Measurements from ENCODE around the gene TPH2.

The TPH2 gene

DNA sequence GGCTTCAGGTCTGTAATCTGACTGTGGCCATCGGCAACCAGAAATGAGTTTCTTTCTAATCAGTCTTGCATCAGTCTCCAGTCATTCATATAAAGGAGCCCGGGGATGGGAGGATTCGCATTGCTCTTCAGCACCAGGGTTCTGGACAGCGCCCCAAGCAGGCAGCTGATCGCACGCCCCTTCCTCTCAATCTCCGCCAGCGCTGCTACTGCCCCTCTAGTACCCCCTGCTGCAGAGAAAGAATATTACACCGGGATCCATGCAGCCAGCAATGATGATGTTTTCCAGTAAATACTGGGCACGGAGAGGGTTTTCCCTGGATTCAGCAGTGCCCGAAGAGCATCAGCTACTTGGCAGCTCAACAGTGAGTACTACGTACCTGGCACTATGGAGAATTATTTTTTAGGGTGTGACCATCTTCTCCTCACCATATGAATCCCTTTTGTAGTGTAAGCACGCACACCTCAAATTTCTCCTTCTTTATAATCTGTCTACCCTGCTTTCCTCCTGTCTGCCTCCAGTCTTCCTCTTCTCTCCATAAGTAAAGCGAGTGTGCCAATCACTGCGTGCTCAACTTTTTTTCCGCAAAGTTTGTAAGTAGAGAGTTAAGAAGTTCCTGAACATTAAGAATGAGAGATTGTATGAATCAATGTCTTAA is at the start of gene TPH2:
Gene TPH2, plus strand, starts transcription at position 118 of the 658 bp plus-strand sequence. Its CDS starts 142 bp downstream, at position 260.
- peak; percentile 6 to 36 for DNase-seq

DNA sequence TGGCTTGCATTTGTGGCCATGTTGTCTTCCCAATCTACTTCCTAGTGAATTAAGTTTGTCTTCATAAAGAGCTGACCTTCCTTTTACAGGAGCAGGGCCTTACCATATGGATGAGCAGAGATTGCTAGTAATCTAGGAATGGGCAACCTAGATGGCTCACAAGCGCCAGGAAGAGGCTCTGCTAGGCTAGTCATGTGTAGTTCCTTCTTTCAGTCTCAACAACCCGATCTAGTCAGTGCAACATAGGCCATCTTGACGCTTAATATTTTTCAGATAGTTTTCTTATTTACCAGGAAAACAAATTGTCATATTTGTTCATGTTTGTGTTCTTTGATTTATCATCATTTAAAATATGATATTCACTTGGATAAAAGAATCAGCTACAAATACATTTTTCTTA is 48.2 kb upstream of the TPH2 start:
- no peak for DNase-seq

DNA sequence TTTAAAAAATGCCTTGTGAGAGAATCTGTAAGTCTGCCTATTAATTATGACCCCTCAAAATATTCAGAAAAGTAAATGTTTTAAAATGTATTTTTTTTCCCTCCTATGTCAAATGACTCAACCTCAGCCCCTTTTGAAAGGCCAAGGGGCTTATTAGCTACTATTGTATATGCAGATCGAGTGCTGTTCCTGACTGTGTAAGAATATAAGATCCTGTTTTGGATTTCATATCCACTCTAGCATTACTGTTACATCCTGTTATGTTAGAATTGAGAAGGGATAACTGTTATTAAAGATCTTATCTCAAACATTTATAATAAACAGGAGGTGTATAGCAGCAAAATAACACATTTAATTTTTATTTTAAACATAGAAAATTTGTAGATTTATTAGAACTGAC is 46.6 kb upstream of the TPH2 start:
- no peak for DNase-seq

DNA sequence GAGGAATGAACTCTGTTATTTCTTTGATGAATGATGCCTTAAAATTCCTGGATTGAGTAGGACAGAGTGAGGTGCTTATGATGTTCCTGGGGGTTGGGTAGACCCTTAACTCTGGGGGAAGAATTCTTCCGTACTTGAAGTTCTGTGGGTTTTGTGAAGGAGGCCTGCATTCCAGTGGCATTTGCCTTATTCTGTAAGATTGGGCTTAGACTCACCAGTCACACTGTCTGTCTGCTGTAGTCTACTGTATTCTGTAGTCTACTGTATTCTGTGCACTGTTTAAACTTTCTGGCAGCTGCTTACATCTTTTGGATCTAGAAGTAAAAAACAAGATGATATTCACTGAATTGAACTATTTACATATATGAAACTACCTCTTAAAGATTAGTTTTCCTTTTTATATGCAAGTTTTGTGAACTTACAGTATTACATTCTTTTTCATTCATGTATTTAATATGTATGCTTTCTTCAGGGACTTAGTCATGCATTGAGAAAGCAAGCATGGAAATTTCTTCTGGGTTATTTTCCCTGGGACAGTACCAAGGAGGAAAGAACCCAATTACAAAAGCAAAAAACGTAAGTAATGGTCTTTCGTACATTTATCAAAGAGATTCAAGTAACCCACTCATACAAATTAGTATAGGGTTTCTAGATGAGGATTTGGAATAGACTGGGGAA is 42.3 kb upstream of the TPH2 start:
- DNase-seq = no peak

DNA sequence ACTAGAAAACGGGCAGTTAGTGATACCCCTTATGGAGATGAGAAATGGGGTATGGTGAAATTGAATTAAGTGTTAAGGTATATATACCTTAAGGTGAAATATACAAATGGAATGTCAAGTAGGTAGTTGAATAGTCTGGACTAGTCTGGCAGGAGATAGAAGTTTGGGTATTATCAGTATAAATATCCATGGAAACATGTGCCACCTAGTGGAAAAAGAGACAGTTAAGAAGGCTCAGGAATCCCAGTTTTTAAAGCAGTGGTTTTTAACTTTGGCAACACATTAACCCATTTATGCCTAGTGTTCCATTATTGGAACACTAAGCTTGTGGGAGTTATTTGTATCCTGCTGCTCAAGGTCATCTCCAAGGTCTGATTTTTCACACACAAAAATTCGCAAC is 38.6 kb upstream of the TPH2 start:
- DNase-seq = no peak

DNA sequence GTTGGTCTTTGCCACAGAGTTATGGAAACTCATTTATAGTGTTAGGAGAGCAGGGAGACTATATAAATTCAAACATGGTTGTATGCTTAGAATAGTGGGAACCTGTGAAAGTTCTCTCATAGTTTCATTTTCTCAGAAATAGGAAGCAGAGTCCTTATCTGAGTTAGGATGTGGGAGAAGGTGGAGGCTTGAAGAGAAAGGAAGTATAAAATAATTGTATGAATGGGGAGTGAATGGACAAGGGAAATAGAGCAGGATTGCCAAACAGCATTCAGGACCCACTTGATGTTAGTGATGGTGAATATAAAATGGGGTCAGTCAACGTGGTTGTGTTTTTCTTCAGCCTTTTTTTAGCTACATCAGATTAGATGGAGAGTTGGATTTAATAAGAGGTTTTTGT is 34.0 kb upstream of the TPH2 start:
- no peak for DNase-seq

DNA sequence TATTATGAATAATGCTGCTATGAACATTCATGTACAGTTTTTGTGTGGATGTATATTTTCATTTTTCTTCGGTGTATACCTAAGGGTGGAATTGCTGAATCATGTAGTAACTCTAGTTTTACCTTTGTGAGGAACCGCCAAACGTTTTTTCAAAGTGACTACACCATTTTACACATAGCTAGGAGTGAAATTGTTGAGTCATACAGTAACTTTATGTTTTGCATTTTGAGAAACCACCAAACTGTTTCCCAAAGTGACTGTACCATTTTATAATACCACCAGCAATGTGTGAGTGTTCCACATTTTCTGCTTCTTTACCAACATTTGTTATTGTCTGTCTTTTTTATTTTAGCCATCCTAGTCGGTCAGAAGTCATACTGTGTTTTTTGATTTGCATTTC is 3.1 kb upstream of the TPH2 start:
- no peak for DNase-seq

DNA sequence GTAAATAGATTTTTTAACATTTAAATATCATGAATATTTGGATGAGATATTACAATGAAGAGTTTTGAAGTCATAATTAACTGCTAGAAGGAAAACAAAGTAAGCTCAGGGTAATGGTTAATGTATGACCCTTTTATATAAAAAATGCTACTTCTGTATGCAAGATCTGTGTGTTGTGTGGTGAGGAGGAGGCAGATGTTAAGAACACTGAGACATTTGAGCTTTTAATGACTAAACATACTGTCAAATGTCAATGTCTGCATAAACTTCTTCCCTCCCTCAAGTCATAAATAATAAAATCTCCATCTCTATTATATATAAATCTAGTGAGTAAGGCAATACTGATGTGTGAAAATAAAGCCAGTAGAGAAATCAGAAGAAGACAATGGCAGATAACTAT is 1.4 kb downstream of the TPH2 start:
- no peak for DNase-seq

DNA sequence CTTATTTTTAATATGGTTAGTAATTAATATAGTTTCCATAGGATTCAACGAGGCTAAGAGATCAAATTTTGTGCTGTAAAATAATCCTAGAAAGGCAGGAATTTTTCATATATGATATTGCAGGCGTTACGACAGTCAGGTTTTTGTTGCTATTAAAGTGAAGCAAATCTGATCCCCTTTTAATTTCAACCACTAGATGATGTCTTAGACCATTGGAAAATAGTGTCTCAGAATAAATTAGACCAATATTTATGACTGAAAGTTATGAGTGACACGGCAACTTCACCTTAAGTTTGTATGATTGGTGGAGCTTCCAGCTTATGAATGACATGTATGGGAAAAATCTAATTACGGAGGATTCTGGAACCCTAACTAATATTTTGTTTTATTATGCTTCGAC is 2.5 kb downstream of the TPH2 start:
- no peak for DNase-seq

DNA sequence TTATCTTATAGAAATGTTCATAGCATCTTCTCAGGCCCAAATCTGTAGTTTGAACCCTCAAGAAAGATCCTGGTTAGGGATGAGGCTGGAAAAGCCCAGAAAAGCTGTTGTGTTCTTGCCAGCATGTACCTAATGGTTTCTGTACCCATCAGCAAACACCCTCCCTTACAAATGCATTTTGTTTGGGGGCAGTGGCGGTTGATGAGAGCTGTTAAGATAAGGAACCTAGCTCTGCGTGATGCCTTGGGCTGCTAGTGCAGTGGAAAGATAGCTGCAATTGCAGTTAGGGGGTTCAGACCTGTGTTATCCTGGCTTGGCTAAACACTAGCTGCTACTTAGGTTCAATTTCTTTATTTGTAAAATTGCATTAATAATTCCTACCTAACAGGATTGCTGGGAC is 3.6 kb downstream of the TPH2 start:
- no peak for DNase-seq

DNA sequence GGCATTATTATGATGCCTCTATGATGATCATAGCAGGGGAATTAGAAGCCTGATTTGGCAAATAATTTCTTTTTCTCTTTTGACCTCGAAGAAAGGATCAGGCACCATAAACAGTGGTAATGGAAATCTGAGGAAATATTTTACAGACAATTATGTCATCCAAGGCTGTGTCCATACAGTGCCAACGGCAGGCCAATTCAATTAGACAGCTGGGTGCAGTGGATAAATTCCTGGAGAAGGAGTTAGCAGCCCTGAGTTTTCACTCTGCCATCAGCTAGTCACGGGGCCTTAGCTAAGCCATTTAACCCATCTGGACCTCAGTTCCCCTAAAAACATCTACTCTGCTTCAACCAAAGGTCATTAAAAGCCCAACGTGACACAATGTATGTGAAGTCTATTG is 4.1 kb downstream of the TPH2 start:
- no peak for DNase-seq

DNA sequence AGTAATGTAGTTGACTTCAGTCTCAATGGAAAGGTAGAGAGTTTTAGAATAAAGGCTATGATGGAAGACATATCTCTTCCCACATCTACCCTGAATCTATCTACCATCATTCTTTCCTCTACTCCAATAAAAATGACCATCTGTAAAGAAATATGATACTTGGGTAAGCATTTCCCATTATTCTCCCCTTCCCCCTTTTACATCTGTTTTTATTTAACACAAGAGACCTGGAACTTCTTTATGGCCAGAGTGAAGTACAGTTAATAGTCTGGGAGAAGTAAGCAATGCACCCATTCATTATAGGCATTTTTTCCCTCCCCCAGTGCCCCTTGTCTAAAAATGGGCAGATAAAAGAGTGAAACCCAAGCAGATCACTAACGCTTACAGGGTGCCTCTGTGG is 6.5 kb downstream of the TPH2 start:
- no peak for DNase-seq

DNA sequence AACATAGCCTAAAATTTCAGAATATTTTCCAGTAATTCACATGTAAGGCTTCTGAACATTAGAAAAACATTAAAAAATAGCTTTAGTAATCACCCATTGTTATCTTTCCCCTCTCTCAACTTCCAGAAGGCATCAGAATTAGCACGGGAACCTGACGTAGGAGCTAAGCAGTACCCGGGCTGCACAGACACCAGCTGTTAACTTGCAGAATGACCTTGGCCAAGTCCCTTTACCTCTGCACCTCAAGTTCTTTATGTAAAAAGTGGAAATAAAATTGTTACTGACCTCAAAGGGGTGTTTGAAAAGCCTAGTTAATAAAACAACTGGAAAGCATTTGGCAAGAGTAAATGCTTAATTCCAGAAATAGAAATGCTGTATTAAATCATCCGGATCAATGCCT is 7.2 kb downstream of the TPH2 start:
- no peak for DNase-seq

DNA sequence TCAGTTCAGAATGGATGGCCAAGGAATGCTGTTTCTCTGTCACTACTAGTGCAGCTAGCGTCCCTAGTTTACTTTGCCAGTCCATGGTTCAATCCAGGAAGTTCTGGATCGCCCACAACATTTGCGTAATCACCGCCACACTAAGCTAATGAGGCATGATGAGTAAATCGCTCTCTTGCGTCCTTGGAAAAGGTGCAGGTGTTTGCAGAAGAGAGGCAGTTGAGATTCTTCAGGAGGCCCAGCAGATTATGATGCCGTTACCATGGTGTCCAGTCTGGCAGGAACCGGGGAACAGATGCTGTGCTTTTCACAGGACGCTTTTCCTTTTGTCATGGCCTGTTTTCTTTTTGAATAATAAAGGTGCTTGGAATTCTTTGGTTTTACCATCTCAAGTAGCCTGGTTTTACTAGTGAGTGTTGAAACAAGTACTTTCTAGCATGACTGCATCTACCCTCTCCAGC is 9.0 kb downstream of the TPH2 start:
- DNase-seq = no peak

DNA sequence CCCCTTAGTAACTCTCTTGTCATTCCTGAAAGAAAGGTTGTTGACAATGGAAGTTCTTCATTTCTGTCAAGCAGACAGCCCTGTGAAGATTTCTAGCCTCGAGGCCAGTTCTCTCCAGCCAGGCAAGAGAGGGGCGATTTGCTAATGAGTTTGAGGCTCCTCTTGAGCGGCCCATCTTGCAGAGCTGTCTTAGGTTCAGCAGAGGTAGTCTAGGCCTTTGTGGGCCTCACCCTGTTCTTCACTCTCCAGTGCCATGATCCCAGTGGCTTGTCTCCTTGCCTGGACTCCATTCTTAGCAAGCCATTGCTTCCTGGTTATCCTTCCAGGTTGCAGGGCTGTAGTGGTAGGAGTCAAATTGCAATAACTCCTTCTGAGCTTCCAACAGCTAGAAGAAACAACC is 9.7 kb downstream of the TPH2 start:
- DNase-seq = no peak

DNA sequence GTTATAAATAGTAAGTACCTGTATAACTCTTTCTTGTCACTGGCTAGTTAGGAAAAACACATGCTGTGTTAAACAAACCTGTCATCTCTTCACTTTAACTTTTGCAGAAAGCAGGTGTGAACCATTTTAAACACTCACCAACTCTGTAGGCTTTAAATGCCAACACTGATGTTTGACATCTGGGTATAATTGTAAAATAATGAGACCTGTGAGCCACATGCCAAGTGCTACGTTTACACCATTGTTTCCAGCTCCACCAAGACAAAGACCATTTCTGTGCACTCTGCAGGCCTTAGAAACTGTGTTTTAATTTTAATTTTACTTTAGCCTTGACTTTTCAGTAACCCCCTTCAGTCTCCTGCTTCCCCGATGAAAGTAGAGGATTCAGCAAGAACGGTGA is 11.0 kb downstream of the TPH2 start:
- DNase-seq = no peak

DNA sequence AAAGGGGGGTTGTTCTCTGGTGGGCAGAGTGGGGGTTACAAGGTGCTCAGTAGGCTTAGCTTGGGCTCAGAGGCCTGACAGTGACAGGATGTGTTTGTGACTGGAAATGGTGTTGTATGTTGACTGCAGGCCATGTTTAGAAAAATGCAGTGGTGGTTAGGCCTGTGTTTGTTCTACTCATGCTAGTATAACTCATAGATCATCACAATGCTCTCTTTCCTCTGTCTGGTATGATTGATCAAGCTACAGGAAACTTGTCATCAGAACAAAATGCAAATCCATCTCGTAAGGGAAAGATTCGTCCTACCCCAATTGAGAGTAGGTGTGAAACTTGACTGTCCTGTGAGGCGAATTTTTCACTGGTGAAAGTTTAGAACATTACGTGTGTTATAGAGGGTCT is 11.8 kb downstream of the TPH2 start:
- DNase-seq = no peak

DNA sequence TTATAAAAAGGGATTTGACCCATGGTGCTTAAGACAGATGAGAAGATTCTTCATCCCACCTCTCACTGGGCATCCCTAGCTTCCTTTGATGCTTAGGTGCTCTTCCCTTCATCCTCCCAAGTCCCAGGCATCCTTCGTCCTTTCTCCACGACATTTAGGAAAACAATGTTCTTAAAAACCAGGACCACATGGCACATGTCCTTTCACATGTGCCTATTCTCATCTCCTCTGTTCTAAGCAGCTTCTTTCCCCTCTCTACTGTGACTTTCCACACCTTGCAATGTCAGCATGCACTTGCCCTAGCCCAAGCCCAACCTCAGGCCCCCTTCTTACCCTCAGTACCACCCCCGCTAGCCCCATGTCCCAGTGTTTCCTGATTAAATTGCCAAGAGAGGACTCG is 12.2 kb downstream of the TPH2 start:
- DNase-seq = no peak

DNA sequence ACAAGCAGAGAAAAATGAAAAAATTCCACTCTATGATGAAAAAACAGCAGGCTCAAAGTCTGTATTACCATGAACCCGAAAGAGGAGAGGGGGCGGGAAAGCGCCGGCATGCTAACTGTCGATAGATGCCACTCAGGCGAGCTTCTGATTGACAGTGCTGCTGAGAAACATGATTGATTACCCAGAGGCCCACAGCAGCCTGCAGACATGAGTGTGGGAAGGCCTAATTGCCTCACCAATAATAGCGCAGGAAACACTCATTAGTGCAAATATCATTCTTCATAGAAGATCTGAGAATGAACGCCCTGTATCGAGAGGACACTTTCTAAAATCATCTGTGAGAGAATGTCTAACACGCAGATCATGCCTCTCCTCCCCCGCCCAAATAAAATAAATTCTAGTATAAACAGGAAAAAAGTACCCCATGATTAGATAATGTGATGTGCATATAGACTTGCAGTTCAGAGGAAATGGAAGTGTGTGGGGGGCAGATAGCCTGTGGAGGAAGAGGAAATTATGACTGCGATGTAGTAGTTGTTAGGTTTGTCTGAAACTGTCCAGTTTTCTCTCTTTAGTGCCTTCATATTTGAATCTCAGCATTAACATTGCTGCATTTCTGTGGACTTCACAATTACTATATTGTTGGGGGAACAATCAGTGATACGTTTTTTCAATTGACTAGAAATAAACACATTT is 15.6 kb downstream of the TPH2 start:
- DNase-seq = no peak

DNA sequence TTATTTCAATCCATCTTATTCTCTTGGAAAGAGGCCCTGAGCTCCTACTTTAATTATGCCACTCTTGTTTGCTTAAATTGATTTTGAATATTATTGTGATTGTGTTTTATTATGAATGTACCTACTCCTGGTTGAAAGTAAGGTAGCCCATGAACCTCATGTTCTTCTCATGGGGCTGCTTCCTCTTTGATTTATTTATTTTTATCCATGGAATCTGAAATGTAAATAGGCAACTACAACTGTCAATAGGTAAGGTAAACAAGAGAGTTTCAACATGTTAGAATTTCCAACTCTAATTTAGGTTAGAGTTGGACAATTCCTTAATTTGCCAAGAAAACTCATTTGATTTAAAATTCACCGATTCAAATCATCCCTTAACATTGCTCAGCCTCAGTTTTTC is 16.2 kb downstream of the TPH2 start:
- no peak for DNase-seq

DNA sequence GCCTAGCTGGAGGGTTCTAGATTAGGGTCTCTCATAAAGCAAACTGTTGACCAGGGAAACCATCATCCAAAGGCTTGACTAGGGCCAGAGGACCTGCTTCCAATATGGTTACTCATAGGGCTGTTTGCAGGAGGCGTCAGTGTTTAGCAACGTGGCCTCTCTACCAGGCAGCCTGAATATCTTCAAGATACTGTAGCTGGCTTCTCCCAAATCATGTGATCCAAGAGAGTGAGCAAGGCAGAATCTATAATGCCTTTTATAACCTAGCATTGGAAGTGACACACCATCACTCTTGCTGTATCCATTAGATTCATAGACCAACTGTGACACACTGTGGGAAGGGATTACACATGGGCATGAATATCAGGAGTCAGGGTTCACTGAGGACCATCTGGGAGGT is 17.3 kb downstream of the TPH2 start:
- DNase-seq = no peak

DNA sequence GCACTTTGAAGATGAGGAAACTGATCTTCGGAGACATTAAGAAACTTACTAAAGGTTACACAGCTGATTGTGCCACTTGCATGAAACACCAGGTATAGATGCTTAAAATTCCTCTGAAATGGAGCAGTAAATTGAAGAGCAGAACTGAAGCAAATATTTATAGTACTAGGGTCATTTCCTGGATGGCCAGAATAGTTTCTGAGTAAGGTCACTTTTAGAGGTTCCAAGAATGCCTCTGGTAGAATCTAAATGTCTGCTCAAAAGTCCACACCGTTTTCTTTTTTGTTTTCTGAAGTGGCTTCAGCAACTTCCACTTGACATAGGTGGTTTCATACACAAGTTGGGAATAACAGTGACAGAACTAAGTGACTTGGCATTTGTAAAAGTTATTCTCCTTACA is 19.4 kb downstream of the TPH2 start:
- DNase-seq = no peak

DNA sequence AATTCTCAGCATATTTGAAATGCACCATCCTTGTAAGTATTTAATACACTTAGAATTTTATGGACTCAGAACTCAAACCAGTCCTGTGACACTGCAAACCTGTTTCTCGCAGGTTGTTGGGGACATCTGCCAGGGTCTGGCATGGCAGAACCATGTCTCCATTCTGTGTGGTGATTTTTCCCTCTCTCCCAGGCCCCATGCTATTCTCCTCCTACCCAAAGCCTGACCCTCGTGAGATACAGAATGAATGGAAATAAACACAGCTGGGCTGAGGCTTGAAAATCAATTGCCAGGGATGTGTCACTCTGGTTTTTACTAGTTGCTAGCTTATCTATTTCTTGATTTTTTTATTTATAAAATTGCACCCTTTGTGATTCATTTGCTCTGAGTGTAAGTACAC is 19.8 kb downstream of the TPH2 start:
- no peak for DNase-seq

DNA sequence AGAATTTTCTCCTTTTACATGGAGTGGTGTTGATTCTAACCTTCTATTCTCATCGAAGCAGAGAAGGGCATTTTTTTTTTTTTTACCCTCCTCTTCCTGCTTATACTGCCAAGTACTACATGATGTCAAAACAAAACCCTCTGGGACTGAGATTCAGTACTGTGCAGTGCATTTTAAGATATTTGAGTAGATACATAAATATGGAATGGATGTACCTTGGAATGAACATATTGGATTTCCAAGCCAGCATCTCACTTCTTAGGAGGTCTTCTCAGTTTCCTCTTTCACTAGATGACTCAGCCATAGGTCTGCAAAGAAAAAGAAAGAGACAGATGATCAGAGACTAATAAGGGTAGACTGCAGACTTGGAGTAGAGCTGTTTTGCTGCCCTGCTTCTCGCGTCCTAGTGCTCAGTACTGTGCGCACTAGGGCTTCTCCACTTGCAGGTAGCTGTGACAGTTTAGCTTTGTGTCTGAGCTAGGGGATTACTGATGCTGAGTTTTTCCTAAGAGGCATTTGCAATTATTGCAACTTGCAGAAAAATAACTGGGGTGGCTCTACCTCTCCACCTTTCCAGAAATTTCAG is 20.4 kb downstream of the TPH2 start:
- no peak for DNase-seq
